Activated effector memory CD4-positive, alpha-beta T cell treated with anti-CD3 and anti-CD28 coated beads, Interleukin-2, amount 50 U/mL, for 16 hours (primary cell): ENCODE results near the gene RAB36.

Source experiments
- DNase-seq: peaks from one replicate; pipeline ENCODE4 v3.0.0-alpha.2; 2020

The RAB36 gene

GRCh38 chr22:23211622-23212021 is 66.3 kb downstream of the RAB36 start:
- no peak for DNase-seq

GRCh38 chr22:23212061-23213021 is 67.1 kb downstream of the RAB36 start:
- DNase-seq: no peak

GRCh38 chr22:23213022-23213555 is 67.8 kb downstream of the RAB36 start:
- DNase-seq: no peak

GRCh38 chr22:23213581-23214334 is 68.5 kb downstream of the RAB36 start:
- no peak for DNase-seq
